MV-4-11 (cell line): Measurements from ENCODE around the gene FCMR.

Source experiments
- DNase-seq: peaks from one replicate; lab custom pipeline; 2025; lab: John Stamatoyannopoulos, UW

FCMR gene

DNA sequence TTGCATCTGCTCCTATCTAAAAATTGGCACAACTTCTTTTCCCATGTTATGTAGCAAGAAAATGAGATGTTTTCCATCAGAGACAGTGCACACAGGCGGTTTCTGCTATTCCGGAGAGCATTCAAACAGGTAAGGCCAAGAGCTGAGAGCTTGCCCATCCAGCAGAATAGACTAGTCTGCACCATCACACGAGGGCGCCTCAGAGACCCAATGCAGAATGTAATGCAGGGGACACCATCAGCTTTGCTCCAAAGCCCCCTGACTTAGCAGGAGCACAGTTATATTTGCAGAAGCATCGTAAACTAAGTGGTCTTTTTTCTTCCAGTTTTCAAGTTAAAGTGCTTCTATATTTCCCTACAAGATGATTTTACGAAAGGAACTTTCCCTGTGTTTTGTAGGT lies 19.8 kb downstream of the FCMR start:
- DNase-seq, result no peak

DNA sequence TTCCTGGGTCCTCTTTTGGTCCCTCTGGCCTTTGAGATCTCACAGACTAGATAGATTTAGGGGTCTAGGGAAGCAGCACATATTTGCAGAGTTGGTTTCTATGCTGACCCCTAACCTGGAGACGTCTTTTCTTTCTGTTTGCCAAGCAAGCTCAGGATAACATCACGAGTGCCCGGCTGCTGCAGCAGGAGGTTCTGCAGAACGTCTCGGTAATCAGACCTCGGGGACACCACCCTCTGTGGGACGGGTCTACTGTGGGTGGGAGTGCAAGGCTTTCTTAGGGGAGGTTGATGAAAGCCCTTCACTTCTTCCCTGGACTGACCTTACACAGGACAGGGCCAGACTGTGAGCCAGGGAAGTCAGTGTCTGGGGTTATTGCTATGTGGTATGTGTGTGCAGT lies 21.6 kb downstream of the FCMR start:
- no peak for DNase-seq

DNA sequence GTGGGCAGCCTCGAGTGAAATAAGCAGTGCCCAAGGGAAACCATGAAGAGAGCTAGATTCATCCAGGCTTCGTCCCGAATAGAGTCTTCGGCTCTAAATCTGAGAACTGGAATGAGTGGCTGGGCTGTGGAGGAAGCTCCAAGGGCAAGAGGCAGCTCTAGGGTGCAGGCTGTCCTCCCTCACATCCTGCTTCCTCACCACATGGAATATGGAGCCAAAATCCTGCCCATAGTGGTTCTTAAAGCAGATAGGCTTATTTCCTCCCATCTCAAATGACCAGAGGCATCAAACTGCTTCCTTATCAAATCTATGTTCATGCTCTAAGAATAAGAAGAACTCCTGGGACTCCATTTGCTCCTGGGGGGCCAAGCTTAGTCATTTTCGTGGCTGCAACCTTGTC lies 22.0 kb downstream of the FCMR start:
- DNase-seq, result no peak

DNA sequence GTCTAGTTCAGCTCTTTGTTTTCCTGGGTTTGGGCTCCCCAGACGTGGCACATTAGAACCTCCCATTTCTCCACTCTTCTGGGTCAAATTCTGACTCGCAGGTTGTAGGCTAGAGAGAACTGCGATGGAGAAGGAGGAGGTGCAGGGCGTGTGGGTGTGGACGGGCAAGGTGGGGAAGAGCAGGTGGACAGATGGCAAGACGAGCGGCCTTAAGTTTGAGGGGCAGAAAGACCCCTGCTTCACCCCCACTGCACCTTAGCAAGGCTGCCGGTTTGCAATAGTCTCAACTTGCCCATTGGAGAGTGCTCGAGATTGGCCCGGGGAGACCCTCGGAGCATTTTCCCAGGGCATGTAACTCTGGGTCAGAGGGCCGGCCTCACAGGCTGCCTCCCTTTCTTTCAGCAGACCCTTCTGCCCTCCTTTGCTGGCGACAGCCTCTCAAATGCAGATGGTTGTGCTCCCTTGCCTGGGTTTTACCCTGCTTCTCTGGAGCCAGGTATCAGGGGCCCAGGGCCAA lies 22.8 kb downstream of the FCMR start:
- DNase-seq, result no peak

DNA sequence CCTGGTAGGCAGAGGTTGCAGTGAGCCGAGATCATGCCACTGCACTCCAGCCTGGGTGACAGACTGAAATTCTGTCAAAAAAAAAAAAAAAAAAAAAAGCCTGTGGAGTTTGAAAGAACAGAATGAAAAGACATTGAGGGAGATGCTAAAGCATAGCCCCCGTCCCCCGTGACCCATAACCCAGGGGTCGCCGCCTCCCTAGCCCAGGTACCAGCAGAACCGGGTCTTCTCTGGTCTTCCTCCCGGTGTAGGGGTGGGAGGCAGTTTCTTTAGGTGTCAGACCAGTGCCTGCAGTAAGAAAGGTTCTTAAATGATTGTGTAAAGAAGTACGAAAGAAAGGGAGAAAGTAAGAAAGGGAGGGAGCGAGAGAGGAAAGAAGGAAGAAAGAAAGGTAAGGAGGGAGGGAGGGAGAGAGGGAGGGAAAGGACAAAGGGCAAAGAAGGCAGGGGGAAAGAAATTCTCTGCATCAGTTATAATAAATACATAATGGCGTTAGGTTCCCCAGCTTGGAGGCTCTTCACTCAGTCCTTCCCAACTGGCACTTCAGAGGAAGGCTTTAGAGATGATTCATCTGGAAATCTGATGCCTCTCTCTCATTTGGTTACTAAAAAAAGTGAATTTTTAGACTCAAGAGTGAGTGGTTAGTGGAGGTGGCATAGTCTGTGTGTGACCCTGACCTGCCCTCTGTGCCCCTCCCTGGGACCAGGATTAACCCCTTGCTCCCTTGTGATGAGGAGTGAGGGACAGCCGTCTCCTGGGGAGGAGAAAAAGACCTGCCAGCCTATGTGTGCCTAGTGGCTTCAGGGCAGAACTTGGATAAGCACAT lies 23.4 kb downstream of the FCMR start:
- no peak for DNase-seq

DNA sequence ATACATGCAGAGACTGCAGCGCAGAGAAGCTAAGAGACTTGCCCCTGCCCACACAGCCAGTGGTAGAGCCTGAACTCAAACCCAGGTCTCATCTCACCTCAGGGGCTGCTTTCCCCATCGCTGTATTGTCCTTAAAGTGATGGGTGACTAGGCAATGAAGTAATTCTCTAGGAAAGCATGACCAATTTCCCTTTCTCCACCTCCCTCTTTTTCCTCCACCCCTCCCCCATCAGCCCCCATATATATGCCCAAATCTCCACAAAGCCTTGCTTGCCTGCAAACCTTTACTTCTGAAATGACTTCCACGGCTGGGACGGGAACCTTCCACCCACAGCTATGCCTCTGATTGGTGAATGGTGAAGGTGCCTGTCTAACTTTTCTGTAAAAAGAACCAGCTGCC lies 24.6 kb downstream of the FCMR start, which contains the start of gene IL24:
Gene IL24, plus strand, starts transcription at position 269 of the 400 bp plus-strand sequence. CDS start 390 bp downstream, outside the sequence.
- no peak for DNase-seq

DNA sequence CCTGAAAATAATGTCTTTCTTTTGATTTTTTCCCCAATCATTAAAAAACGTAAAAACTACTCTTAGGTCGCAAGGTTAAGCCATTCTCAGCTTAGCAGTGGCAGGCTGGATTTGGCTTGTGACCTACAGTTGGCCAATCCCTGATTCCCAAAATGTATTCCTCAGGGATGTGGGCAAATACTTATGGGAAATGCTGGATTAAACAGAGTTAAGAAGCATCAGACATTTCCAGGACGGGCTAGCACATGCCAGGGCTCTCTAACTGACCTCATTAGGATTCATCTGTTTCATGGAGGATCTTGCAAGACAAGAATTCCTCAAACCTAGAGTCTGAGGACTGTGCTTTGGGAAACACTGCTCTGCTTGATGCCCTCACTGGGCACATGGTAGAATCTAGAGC lies 25.5 kb downstream of the FCMR start:
- no peak for DNase-seq

DNA sequence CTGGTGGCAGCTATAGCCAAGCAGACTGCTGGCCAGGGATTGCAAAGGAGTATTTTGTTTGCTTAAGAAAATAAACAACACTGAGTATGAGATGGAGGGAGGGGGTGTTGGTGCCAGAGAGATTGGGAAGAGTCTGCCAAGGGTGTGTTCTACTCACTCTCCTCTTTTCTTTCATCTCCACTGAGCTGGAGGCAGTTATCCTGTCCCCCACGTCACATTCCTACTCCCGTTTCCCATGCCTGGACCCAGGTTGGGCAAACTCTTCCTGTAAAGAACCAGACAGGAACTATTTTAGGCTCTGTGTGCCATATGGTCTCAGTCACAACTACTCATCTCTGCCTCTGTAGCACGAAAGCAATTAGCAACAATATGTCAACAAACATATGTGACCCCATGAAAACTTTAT lies 25.9 kb downstream of the FCMR start:
- DNase-seq, result no peak

DNA sequence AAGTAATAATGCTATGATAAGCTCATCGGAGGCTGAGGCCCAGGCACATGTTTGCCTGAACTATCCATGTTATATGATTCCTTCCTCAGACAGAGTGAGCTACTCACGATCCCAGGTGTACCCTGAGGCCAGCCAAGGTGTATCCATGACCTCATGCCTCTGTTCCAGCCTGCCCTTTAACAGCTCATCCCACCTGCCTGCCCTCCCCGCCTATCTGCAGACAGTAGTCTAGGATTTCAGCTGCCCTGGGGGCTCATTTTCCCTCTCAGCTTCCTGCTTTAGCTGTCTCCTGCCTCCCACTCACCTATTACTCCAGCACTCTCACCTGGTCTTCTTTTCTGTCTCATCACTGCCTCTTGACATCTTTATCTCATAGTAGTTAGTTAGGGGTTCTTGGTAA lies 26.4 kb downstream of the FCMR start:
- DNase-seq, result no peak

DNA sequence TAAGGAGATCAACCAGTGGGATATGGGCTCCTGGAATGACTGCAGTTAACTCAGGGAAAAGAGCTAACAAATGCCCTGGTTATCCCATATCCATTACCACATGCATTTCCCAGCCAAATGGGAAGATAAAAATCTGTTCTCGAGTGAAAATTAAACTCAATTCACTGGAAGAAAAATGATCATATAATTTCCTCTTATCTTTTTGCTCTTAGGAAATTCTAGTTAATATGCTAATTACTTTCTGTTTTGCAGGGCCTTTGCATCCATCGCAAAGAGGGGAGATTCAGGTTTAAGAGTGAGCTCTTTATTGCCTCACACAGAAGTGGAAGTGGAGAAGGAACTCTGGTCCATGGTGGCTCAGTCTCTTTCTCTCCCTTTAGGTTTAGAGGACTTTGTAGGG lies 28.4 kb downstream of the FCMR start:
- DNase-seq, result no peak

DNA sequence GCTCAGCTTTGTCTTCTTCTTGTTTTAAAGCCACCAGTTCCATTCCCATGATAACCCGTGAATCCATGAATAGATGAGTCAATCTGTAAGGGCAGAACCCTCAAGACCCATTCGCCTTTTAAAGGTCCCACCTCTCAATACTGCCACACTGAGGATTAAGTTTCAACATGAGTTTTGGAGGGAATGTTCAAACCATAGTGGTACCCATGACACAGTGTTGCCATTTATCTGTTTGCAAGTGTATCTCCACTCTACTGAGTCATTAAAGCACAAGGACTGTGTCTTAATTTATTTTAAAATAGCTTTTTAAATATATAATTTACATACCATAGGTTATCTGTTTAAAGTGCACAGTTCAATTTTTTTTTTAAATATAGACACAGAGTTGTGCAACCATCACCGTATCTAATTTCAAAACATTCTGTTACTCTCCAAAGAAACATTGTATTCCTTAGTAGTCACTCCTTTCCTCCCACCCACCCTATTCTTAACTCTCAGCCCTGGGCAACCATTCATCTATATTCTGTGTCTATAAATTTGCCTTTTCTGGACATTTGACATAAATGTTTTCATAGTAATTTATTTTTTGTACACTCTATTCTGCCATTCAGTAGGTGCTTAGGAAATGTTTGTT lies 29.3 kb downstream of the FCMR start:
- no peak for DNase-seq

DNA sequence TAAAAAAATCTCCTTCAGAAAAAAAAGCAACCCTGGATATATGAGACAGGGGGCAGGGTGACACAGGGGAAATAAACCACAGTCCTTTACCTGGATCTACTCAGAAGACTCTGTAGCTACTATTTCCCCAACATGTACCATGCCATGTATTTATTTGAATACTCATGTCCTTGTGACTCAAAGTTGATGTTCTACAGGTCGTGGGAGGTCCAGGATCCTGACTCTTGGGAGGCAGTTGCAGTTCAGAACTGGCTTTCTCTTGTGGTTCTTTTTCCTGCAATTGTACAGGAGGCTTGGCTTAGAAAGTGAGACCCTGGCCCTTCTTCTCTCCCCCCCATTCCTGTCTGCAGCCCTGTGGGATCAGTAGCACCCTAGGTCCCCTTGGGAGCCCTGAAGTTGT lies 30.3 kb downstream of the FCMR start:
- no peak for DNase-seq

DNA sequence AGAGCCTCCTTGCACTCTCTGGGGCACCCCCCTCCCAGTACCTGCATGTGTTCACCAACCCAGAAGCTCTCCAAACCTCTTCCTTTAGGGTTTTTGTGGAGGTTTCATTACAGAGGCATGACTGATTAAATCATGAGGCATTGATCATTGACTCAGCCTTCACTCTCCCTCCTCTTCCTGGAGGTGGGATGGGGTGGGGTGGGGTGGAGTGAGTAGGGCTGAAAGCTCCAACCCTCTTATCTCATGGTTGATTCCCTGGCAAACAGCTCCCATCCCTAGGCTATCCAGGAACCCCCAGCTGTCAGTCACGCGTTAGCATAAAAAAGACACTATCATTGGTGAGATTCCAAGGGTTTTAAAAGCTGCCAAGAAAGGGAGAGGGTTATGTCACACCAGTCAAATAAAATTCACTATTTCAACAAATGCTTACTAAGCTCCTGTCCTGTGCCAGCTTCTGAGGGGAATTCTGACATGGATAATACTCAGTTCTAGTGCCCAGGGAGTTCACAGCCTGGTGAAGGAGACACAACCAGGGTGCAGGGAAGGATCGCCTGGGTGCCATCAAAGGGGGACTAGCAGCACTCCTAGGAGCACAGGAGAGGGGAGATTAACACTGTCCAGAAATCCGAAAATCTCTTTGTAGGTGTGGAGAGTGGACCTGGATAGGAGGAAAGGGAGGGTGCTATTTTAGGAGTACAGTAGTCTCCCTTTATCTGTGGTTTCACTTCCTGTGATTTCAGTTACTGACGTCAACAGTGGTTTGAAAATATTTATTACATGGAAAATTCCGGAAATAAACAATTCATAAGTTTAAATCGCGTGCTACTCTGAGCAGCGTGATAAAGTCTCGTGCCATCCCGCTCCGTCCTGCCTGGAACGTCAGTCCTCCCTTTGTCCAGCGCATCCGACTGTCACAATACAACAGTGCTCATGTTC lies 31.3 kb downstream of the FCMR start:
- peak; percentile 71 for DNase-seq

DNA sequence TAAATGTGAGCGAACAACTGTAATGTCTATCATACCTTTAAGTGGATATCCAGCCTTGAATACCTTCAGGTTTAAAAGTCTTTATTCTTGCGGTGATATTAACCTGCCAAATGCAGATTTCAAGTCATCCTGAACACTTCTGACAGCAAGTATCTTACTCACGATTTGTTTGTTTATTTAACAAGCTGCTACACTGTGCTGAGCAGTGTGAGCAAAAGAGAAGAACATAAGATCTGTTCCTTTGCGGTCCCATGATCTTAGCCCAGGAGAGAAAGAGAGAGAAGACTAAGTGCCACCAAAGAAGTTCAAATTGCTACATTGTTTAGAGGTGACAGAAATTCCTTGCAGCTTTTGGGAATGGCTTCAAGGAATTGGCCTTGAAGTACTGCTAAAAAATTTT lies 34.0 kb downstream of the FCMR start:
- DNase-seq, result no peak

DNA sequence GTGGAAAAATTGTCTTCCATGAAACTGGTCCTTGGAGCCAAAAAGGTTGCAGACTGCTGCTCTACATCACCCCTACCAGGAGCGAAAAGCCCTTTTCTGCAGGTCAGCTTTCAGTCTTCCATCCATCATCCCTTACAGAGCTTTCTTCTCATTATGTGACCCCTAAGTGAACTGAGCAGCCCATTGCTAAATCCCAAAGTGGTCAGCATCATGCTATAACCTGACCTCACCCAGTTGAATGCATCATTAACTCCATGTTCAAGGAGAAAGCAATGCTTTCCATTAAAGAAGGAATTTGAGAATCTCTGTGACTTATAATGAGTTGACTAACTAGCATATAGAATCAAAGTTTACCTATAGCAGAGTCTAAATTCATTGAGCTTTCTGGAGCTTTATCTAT lies 34.9 kb downstream of the FCMR start:
- DNase-seq, result no peak

DNA sequence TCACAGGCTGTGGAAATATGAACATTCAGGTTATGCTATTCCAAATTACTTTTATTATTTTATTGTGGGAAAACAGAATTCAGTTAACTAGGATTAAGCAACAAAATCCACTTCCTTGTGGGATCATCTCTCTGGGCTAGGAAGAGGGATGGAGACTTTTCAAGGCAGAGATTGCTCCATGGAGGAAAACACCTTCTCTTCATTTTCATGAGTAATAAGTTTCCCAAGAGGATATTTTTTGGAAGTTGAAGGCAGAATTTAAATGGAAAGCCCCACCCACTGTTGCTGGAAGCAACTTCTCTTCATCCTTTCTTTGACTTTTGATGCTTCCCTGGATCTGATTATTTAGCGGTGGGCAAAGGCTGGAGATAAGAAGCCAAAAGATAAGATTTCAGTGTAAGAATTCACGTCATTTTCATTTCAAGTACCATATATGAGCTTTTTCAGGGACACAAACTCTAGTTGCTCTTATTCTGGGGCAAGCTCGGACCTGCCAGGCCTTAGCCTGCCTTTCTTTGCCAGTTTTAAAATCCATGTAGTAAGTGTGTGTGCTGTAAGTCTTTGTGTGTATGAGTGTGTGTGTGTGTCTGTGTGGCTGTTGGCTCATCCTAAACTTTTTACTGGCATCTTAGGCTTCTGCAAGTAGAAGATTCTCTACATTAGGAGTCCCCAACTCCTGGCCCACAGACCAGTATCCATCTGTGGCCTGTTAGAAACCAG lies 36.2 kb downstream of the FCMR start:
- DNase-seq, result no peak

DNA sequence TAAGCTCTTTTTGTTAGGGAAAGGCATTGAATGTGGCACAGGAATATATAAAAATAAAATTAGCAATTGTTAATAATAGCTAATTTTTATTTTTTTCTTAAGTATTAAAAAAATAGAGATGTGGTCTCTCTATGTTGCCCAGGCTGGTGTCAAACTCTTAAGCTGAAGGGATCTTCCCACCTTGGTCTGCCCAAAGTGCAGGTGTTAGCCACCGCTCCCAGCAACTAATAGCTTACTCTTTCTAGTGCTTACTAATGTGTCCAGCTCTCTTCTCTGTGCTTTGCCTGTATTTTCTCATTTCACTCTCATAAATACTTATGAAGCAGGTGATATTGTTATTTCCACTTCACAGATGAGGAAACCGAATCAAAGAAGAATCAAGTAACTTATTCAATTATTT lies 37.9 kb downstream of the FCMR start:
- DNase-seq, result no peak

DNA sequence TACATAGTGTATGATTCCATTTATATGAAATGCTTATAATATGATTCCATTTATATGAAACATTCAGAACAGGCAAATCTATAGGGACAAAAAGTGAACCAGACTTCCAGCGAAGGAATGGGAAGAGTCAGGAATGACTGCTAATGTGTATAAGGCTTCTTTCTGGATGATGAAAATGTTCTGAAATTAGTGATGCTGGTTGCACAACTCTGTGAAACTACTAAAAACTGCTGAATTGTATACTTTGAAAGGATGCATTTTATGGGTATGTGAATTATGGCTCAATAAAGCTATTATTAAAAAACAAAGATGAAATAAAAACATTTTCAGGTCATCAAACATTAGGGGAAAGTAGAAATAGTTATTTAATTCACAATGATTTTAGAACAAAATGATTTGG lies 38.6 kb downstream of the FCMR start:
- no peak for DNase-seq

DNA sequence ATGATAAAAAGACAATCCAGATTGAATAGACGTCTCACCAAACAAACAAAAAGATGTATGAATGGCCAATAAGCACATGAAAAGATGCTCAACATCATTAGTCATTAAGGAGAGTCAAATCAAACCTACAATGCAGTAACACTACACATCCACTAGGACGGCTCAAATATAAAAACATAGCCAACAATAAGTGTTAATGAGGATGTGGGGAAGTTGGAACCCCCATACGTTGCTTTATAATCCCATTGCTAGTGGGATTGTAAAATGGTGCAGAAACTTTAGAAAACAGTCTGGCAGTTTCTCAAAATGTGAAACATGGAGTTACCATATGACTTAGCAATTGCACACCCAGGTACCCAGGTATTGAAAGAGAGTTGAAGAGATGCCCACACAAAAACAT lies 39.2 kb downstream of the FCMR start:
- DNase-seq, result no peak

DNA sequence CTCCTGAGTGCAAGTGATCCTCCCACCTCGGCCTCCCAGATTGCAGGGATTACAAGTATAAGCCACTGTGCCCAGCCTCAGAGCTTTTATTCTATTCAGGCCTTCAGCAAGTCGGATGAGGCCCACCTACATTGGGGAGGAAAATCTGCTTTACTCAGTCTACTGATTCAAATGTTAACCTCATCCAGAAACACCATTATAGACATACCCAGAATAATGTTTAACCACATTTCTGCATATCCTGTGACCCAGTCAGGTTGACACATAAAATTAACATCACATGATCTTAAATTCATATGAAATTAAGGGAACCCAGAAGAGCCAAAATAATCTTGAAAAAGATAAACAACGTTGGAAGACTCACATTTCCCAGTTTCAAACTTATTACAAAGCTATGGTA lies 41.4 kb downstream of the FCMR start:
- no peak for DNase-seq

DNA sequence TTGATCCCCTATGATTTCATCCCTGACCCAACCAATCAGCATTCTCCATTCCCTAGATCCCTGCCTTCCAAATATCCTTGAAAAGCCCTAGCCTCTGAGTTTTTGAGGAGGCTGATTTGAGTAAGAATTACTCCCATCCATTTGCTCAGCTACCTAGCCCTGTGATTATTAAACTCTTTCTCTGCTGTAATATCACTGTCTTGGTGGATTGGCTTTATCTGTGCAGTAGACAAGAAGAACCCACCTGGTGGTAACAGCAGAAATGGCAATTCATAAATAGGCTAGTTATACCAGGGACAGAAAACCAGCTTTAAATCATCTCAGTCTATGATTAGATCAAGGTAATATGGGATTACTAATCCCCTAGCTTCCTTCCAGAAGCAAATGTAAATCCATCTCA lies 43.3 kb downstream of the FCMR start:
- DNase-seq, result no peak
